Left ventricle myocardium inferior (tissue), 1 donor: ENCODE measurements around the gene GRID1. TPM values are rescaled to one million over a fixed set of nuclear protein-coding genes. Genes with fewer than 3 reads are reported as not detected.

Experiments used
- DNase-seq: peaks from one replicate; pipeline ENCODE4 v3.0.0-alpha.2; 2020
- H3K27ac ChIP-seq: fragments of 200-600 bp; replicated peaks from 2 replicates; pipeline ENCODE4 v1.8.0; 2021
- H3K27me3 ChIP-seq: fragments of 200-600 bp; 2 replicates; pipeline ENCODE4 v1.8.0; 2021; ENCODE audit warnings: low read depth
- H3K36me3 ChIP-seq: fragments of 200-600 bp; 2 replicates; pipeline ENCODE4 v1.8.0; 2021
- H3K4me1 ChIP-seq: fragments of 200-600 bp; 2 replicates; pipeline ENCODE4 v1.8.0; 2021
- H3K4me3 ChIP-seq: fragments of 200-600 bp; 2 replicates; pipeline ENCODE4 v1.8.0; 2021; ENCODE audit warnings: mild to moderate bottlenecking, moderate library complexity
- H3K9me3 ChIP-seq: fragments of 200-600 bp; replicated peaks from 2 replicates; pipeline ENCODE4 v1.8.0; 2021
- CTCF ChIP-seq: fragments of 200-600 bp; IDR thresholded peaks from 2 replicates; pipeline ENCODE4 v1.8.0; 2021; ENCODE audit warnings: antibody characterized with exemption, mild to moderate bottlenecking, borderline replicate concordance
- intact Hi-C: fragments of 100-400 bp; cut with micrococcal nuclease; formaldehyde crosslinking; loops from one replicate; pipeline ENCODE4 v1.11.0; 2022
- total RNA-seq: library from RNA; stranded (reverse); fragmentation: NEBNext Ultra II Directional; extraction: Animal tissue kit (Norgen Biotek cat#: 25700); gene quantifications from one replicate; pipeline ENCODE4 v1.2.1, GENCODE V29; 2021
- donor health status: DM: no; HTN: yes; CAD: no; lungs with severe emphysema.

GRID1 gene
- total RNA-seq, 1 donor from 2014 or later, result 1.6 TPM

- Histone ChIP-seq H3K27ac (no peak overlapping the region), H3K4me1 (no peaks in the 10 kb centered on the region), H3K9me3 (no peaks in the 10 kb centered on the region), H3K4me3 (no peak overlapping the region), H3K27me3 (peaks cover 20% of the 10 kb centered on the region), H3K36me3 (no peaks in the 10 kb centered on the region)
- no peak for TF ChIP-seq CTCF
- intact Hi-C loops, result no loop called here
- DNase-seq, result no peak
Observed at GRCh38 chr10:86311906-86312305, 54.7 kb downstream of the GRID1 start.

- Histone ChIP-seq H3K9me3 (no peaks in the 10 kb centered on the region), H3K4me3 (no peak overlapping the region), H3K27me3 (peaks cover 13% of the 10 kb centered on the region), H3K27ac (no peak overlapping the region), H3K4me1 (no peaks in the 10 kb centered on the region), H3K36me3 (no peaks in the 10 kb centered on the region)
- no peak for DNase-seq
- no peak for TF ChIP-seq CTCF
- intact Hi-C loops, result no loop called here
Observed at GRCh38 chr10:86311190-86311589, 55.4 kb downstream of the GRID1 start.

- Histone ChIP-seq H3K4me1 (no peaks in the 10 kb centered on the region), H3K36me3 (no peaks in the 10 kb centered on the region), H3K9me3 (no peaks in the 10 kb centered on the region), H3K27ac (no peak overlapping the region), H3K4me3 (no peak overlapping the region), H3K27me3 (peaks cover 11% of the 10 kb centered on the region)
- DNase-seq, result no peak
- intact Hi-C loops, result no loop called here
- no peak for TF ChIP-seq CTCF
Observed at GRCh38 chr10:86310702-86311101, 55.9 kb downstream of the GRID1 start.

GRCh38 chr10:86310291-86310690, 56.3 kb downstream of the GRID1 start:
- no peak for DNase-seq
- TF ChIP-seq CTCF, result no peak
- no peaks in the 10 kb centered on the region for H3K9me3 ChIP-seq
- H3K4me1 ChIP-seq, result no peaks in the 10 kb centered on the region
- H3K27ac ChIP-seq, result no peak overlapping the region
- no peaks in the 10 kb centered on the region for H3K36me3 ChIP-seq
- H3K27me3 ChIP-seq, result peaks cover 11% of the 10 kb centered on the region
- no peak overlapping the region for H3K4me3 ChIP-seq
- intact Hi-C loops, result no loop called here

- no peak overlapping the region for H3K27ac ChIP-seq
- H3K36me3 ChIP-seq, result no peaks in the 10 kb centered on the region
- H3K4me3 ChIP-seq, result no peak overlapping the region
- H3K4me1 ChIP-seq, result no peaks in the 10 kb centered on the region
- intact Hi-C loops, result no loop called here
- peaks cover 11% of the 10 kb centered on the region for H3K27me3 ChIP-seq
- no peak for TF ChIP-seq CTCF
- no peaks in the 10 kb centered on the region for H3K9me3 ChIP-seq
- DNase-seq, result no peak
Observed at GRCh38 chr10:86308056-86308455, 58.5 kb downstream of the GRID1 start.
